Lung (tissue), 12 donors: Measurements from ENCODE around the gene CCDC178. TPM values are rescaled to one million over a fixed set of nuclear protein-coding genes. Genes with fewer than 3 reads are reported as not detected.
A peak's percentile ranks its signal among the peaks of the same experiment; 100 is the strongest.

Experiments used
- ATAC-seq: fragments of 200-7000 bp; cut with Tn5 transposase; one replicate; pipeline ENCODE4 v1.9.1; 2020; ENCODE audit warnings: moderate number of reproducible peaks; ENCODE audit not compliant: insufficient read depth, low FRiP score
- DNase-seq, 3 donors: peaks; one replicate each; pipeline ENCODE4 v3.0.0-alpha.2; 2013 to 2017
- H3K27ac ChIP-seq, 2 donors: one replicate each; pipeline ENCODE4 v1.5.1; 2013; ENCODE audit warnings: mild to moderate bottlenecking in 2 of 2, moderate library complexity in 2 of 2, control low read depth in 1 of 2, inconsistent platforms in 1 of 2, low read depth in 1 of 2, low read length in 1 of 2
- H3K27me3 ChIP-seq, 3 donors: one replicate each; pipeline ENCODE4 v1.5.1; 2013; ENCODE audit warnings: low read length in 2 of 3; ENCODE audit not compliant: control insufficient read depth in 3 of 3, insufficient read depth in 3 of 3
- H3K36me3 ChIP-seq, 4 donors: one replicate each; pipeline ENCODE4 v1.5.1; 2013; ENCODE audit warnings: low read length in 4 of 4, mild to moderate bottlenecking in 1 of 4, moderate library complexity in 1 of 4; ENCODE audit not compliant: control insufficient read depth in 4 of 4, insufficient read depth in 4 of 4
- H3K4me1 ChIP-seq, 5 donors: one replicate each; pipeline ENCODE4 v1.5.1; 2013; ENCODE audit warnings: low read length in 5 of 5, mild to moderate bottlenecking in 2 of 5, moderate library complexity in 1 of 5; ENCODE audit not compliant: control insufficient read depth in 5 of 5, insufficient read depth in 5 of 5
- H3K4me3 ChIP-seq: one replicate; pipeline ENCODE4 v1.5.1; 2013; ENCODE audit warnings: mild to moderate bottlenecking, control low read depth, moderate library complexity
- H3K9ac ChIP-seq, 2 donors: one replicate each; pipeline ENCODE4 v1.5.1; 2013; ENCODE audit warnings: low read length in 2 of 2, control low read depth in 1 of 2; ENCODE audit not compliant: insufficient read depth in 1 of 2
- H3K9me3 ChIP-seq, 4 donors: one replicate each; pipeline ENCODE4 v1.5.1; 2013; ENCODE audit warnings: low read length in 3 of 4, mild to moderate bottlenecking in 1 of 4, moderate library complexity in 1 of 4; ENCODE audit not compliant: control insufficient read depth in 4 of 4, insufficient read depth in 3 of 4
- WGBS, 2 donors: extraction: QIAGEN DNeasy Blood & Tissue Kit; methylation state at CpG; one replicate each; pipeline ENCODE4 v1.1.7; 2013; 5-methylcytosine and 5-hydroxymethylcytosine counted together
- polyA plus RNA-seq, 2 donors: library from polyadenylated mRNA; stranded (reverse); fragments of 200-250 nt; gene quantifications; one replicate each; pipeline ENCODE4 v1.2.1, GENCODE V29; 2013
- total RNA-seq, 2 donors: library from RNA; depleted of rRNA in 1 of 2; stranded (reverse); fragments of >200 nt in 1 of 2; gene quantifications; one replicate each; pipeline ENCODE4 v1.2.1, GENCODE V29; 2014 to 2021
- TF ChIP-seq, protein P1 (sequence below): IDR thresholded peaks from 2 replicates; pipeline ENCODE4 v1.5.1; 2012; ENCODE audit warnings: mild to moderate bottlenecking; ENCODE audit errors: control extremely low read depth, extremely low read depth
- donor health status: control.
- donor health status: control.
- donor health status: Bipolar disorder and iron deficiency.
- donor health status: healthy.
- donor health status: DM: yes; HTN: yes; CAD: no.

The CCDC178 gene
- total and polyA plus RNA-seq, 4 donors, result 0.08 to 1.1 (median 0.77) TPM

DNA sequence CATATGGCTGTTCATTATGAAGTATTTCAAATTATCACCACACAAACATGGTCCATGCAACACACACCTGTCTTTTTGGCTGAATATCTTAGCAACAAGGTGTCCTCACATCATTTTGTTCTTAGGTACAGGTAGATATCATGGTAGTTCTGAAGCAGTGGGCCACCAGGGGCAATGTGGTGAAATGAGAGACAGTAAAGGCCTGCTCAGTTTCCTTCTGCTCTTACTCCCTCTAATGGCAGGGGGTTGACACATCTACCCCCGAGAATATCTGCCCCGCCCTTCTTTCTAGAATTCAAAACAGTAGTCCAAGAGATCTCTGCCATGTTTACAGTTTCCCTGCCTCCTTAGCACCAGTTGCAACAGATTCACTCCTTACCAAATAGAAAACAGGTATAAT lies 520.7 kb downstream of the CCDC178 start:
- Histone ChIP-seq H3K9ac (no peak overlapping the region), H3K4me1 (no peaks in the 10 kb centered on the region), H3K36me3 (no peaks in the 10 kb centered on the region), H3K4me3 (no peak overlapping the region), H3K27me3 (no peaks in the 10 kb centered on the region), H3K9me3 (no peaks in the 10 kb centered on the region), H3K27ac (no peak overlapping the region)
- WGBS, 2 donors, result 31 to 40% methylated on average over 2 of the region's 2 CpGs
- no peak for ATAC-seq
- TF ChIP-seq, protein P1, sequence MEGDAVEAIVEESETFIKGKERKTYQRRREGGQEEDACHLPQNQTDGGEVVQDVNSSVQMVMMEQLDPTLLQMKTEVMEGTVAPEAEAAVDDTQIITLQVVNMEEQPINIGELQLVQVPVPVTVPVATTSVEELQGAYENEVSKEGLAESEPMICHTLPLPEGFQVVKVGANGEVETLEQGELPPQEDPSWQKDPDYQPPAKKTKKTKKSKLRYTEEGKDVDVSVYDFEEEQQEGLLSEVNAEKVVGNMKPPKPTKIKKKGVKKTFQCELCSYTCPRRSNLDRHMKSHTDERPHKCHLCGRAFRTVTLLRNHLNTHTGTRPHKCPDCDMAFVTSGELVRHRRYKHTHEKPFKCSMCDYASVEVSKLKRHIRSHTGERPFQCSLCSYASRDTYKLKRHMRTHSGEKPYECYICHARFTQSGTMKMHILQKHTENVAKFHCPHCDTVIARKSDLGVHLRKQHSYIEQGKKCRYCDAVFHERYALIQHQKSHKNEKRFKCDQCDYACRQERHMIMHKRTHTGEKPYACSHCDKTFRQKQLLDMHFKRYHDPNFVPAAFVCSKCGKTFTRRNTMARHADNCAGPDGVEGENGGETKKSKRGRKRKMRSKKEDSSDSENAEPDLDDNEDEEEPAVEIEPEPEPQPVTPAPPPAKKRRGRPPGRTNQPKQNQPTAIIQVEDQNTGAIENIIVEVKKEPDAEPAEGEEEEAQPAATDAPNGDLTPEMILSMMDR, result no peak
- DNase-seq, result peak in 1 of 3 donors; percentile 9

DNA sequence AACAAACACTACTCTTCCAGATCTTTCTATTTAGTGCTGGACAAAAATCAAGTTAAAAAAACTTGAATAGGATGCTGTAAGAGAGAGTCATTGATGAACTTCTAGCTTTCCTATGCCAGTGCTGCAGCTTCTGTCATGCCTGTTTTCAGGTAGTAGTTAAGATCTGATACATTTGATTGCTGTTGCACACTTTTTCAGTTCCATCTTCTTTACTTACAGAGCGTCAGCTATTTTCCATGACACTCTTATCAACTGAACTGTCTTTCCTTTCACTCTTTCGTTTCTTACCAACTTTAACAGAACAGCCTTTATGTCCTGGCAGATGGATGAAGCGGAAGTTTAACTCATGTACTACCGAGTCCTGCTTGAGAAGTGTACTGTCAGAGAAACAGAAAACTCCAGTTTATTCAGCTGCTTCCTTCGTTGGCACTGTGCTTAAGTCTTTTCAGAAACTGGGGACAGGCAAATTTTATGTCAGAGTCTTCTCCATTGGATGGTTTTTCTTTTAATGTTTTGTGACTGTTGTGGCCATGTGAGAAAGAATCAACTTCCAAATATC lies 521.8 kb downstream of the CCDC178 start:
- DNase-seq (no peak), ATAC-seq (no peak)
- H3K27me3 ChIP-seq, result no peaks in the 10 kb centered on the region
- H3K9me3 ChIP-seq, result no peaks in the 10 kb centered on the region
- no peaks in the 10 kb centered on the region for H3K36me3 ChIP-seq
- H3K4me1 ChIP-seq, result no peaks in the 10 kb centered on the region
- no peak overlapping the region for H3K4me3 ChIP-seq
- H3K9ac ChIP-seq, result no peak overlapping the region
- no peak overlapping the region for H3K27ac ChIP-seq
- WGBS, 2 donors, result 60 to 64% methylated on average over 5 of the region's 5 CpGs
- TF ChIP-seq, protein P1, result no peak

DNA sequence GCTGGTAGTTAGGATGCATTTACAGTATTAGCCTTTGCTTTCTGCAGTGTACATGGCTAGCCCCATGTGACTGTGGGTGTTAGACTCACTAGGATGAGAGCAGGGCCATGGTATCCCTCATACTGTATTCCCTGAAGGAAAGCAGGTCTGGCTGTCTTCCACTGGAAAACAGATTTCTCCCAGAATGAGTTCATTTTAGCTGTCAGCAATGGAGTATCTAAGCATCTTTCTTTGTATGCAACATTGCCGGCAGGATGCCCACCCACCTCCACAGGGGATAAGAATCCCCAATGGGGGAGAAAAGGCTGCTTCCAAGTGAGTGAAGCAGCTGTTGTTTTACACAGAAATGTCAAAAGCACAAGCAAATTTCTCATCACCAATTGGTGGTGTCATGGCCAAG lies 525.0 kb downstream of the CCDC178 start:
- H3K27me3 ChIP-seq, result no peaks in the 10 kb centered on the region
- WGBS, 2 donors, result 68 to 92% methylated on average over 1 of the region's 1 CpG
- H3K4me3 ChIP-seq, result no peak overlapping the region
- H3K27ac ChIP-seq, result no peak overlapping the region
- TF ChIP-seq, protein P1, result no peak
- H3K9ac ChIP-seq, result no peak overlapping the region
- no peaks in the 10 kb centered on the region for H3K4me1 ChIP-seq
- H3K9me3 ChIP-seq, result no peaks in the 10 kb centered on the region
- no peaks in the 10 kb centered on the region for H3K36me3 ChIP-seq
- no peak for ATAC-seq
- no peak for DNase-seq
